Gastroesophageal sphincter (tissue), 3 donors: Measurements from ENCODE around the gene SYNCRIP.

Experiments used
- EP300 ChIP-seq: sonication (generic); formaldehyde crosslinking; IDR thresholded peaks from one replicate; pipeline ENCODE4 v1.6.1; 2017; ENCODE audit warnings: antibody characterized with exemption, mild to moderate bottlenecking
- POLR2A ChIP-seq, 2 donors: fragments of 450-650 bp; IDR thresholded peaks; one replicate each; pipeline ENCODE4 v1.6.1; 2017; ENCODE audit warnings: antibody characterized with exemption in 2 of 2, mild to moderate bottlenecking in 2 of 2, moderate library complexity in 1 of 2
- POLR2AphosphoS5 ChIP-seq: sonication (generic); formaldehyde crosslinking; IDR thresholded peaks from one replicate; pipeline ENCODE4 v1.6.1; 2017; ENCODE audit warnings: antibody characterized with exemption
- TF ChIP-seq, protein P1 (sequence below), 4 experiments: fragments of 200-600 bp in 2 of 4; fragments of 450-650 bp in 2 of 4; sonication (generic) in 1 of 4; IDR thresholded peaks; one replicate each; pipeline ENCODE4 v1.5.1; 2017 to 2019; ENCODE audit warnings: antibody characterized with exemption in 4 of 4, mild to moderate bottlenecking in 2 of 4, moderate library complexity in 2 of 4

DNA sequence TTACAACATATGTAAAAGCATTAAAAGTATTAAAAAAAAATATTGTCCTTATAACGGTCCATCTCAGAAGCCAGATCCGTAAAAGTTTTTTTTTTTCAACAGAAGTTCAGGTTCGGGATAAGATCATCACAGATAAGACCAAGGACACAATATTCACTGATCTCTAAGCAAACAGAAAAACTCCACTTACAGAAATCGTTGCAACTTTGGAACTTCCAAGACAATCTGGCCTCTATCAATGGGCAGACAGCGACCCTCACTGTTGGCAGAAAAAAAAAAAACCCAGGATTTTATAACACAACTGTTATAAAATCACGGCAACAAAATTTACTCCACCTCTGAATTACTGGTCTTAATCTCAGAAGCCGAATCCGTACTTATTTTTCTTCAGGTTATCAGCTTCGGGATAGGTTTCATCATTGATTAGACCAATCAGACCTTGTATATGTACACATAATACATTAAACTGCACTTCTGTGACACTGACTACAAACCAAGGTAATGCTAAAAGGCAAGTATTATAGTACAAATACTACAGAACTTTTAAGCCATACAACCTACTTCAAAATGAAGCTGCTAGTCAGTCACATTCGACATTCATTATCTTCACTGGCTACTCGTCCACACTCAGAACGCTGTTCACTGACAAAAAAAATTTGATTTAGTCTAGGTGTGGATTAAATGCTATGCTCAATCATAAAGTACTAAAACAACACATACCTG is 34.7 kb upstream of the SYNCRIP start:
- TF ChIP-seq, protein P1, sequence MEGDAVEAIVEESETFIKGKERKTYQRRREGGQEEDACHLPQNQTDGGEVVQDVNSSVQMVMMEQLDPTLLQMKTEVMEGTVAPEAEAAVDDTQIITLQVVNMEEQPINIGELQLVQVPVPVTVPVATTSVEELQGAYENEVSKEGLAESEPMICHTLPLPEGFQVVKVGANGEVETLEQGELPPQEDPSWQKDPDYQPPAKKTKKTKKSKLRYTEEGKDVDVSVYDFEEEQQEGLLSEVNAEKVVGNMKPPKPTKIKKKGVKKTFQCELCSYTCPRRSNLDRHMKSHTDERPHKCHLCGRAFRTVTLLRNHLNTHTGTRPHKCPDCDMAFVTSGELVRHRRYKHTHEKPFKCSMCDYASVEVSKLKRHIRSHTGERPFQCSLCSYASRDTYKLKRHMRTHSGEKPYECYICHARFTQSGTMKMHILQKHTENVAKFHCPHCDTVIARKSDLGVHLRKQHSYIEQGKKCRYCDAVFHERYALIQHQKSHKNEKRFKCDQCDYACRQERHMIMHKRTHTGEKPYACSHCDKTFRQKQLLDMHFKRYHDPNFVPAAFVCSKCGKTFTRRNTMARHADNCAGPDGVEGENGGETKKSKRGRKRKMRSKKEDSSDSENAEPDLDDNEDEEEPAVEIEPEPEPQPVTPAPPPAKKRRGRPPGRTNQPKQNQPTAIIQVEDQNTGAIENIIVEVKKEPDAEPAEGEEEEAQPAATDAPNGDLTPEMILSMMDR (IDR thresholded peaks at IDR 0.05) = peak in 1 of 4 experiments; percentile 47
- TF ChIP-seq POLR2AphosphoS5 (no peak), POLR2A (IDR thresholded peaks at IDR 0.05) (no peak), EP300 (no peak)
